Lung (tissue), 16 donors: Measurements from ENCODE around the gene GNL3. TPM values are rescaled to one million over a fixed set of nuclear protein-coding genes. Genes with fewer than 3 reads are reported as not detected.

ENCODE experiments used
- ATAC-seq: fragments of 200-7000 bp; cut with Tn5 transposase; one replicate; pipeline ENCODE4 v1.9.1; 2020; ENCODE audit warnings: moderate number of reproducible peaks; ENCODE audit not compliant: insufficient read depth, low FRiP score
- DNase-seq, 3 donors: peaks; one replicate each; pipeline ENCODE4 v3.0.0-alpha.2; 2013 to 2017
- H3K27ac ChIP-seq, 2 donors: one replicate each; pipeline ENCODE4 v1.5.1; 2013; ENCODE audit warnings: mild to moderate bottlenecking in 2 of 2, moderate library complexity in 2 of 2, control low read depth in 1 of 2, inconsistent platforms in 1 of 2, low read depth in 1 of 2, low read length in 1 of 2
- H3K27me3 ChIP-seq, 3 donors: one replicate each; pipeline ENCODE4 v1.5.1; 2013; ENCODE audit warnings: low read length in 2 of 3; ENCODE audit not compliant: control insufficient read depth in 3 of 3, insufficient read depth in 3 of 3
- H3K36me3 ChIP-seq, 4 donors: one replicate each; pipeline ENCODE4 v1.5.1; 2013; ENCODE audit warnings: low read length in 4 of 4, mild to moderate bottlenecking in 1 of 4, moderate library complexity in 1 of 4; ENCODE audit not compliant: control insufficient read depth in 4 of 4, insufficient read depth in 4 of 4
- H3K4me1 ChIP-seq, 5 donors: one replicate each; pipeline ENCODE4 v1.5.1; 2013; ENCODE audit warnings: low read length in 5 of 5, mild to moderate bottlenecking in 2 of 5, moderate library complexity in 1 of 5; ENCODE audit not compliant: control insufficient read depth in 5 of 5, insufficient read depth in 5 of 5
- H3K4me3 ChIP-seq: one replicate; pipeline ENCODE4 v1.5.1; 2013; ENCODE audit warnings: mild to moderate bottlenecking, control low read depth, moderate library complexity
- H3K9ac ChIP-seq, 2 donors: one replicate each; pipeline ENCODE4 v1.5.1; 2013; ENCODE audit warnings: low read length in 2 of 2, control low read depth in 1 of 2; ENCODE audit not compliant: insufficient read depth in 1 of 2
- H3K9me3 ChIP-seq, 4 donors: one replicate each; pipeline ENCODE4 v1.5.1; 2013; ENCODE audit warnings: low read length in 3 of 4, mild to moderate bottlenecking in 1 of 4, moderate library complexity in 1 of 4; ENCODE audit not compliant: control insufficient read depth in 4 of 4, insufficient read depth in 3 of 4
- WGBS, 2 donors: extraction: QIAGEN DNeasy Blood & Tissue Kit; methylation state at CpG; one replicate each; pipeline ENCODE4 v1.1.7; 2013; 5-methylcytosine and 5-hydroxymethylcytosine counted together
- long read RNA-seq, 5 donors: transcript quantifications; one replicate each; lab custom pipeline, GENCODE V29; 2026
- polyA plus RNA-seq, 2 donors: library from polyadenylated mRNA; stranded (reverse); fragments of 200-250 nt; gene quantifications; one replicate each; pipeline ENCODE4 v1.2.1, GENCODE V29; 2013
- total RNA-seq, 2 donors: library from RNA; depleted of rRNA in 1 of 2; stranded (reverse); fragments of >200 nt in 1 of 2; gene quantifications; one replicate each; pipeline ENCODE4 v1.2.1, GENCODE V29; 2014 to 2021
- TF ChIP-seq, protein P1 (sequence below): IDR thresholded peaks from 2 replicates; pipeline ENCODE4 v1.5.1; 2012; ENCODE audit warnings: mild to moderate bottlenecking; ENCODE audit errors: control extremely low read depth, extremely low read depth
- donor health status: control.
- donor health status: control.
- donor health status: Bipolar disorder and iron deficiency.
- donor health status: healthy.
- donor health status: DM: yes; HTN: yes; CAD: no.

The GNL3 gene, protein sequence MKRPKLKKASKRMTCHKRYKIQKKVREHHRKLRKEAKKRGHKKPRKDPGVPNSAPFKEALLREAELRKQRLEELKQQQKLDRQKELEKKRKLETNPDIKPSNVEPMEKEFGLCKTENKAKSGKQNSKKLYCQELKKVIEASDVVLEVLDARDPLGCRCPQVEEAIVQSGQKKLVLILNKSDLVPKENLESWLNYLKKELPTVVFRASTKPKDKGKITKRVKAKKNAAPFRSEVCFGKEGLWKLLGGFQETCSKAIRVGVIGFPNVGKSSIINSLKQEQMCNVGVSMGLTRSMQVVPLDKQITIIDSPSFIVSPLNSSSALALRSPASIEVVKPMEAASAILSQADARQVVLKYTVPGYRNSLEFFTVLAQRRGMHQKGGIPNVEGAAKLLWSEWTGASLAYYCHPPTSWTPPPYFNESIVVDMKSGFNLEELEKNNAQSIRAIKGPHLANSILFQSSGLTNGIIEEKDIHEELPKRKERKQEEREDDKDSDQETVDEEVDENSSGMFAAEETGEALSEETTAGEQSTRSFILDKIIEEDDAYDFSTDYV
- total RNA-seq (10 to 100 TPM; 57.5 to 84.6 TPM), polyA plus RNA-seq (10 to 100 TPM; 71.3 to 73.4 TPM)
- long read RNA-seq, donor 1, transcript GNL3-202 (15 exons, 2,040 nt): major isoform, 11 of 153 reads
- long read RNA-seq, donor 1, transcript GNL3-204 (4 exons, 597 nt): minor isoform, 8 of 153 reads
- long read RNA-seq, donor 1, partial matches to known transcripts: 110 of 153 reads
- long read RNA-seq, donor 1, other reads (novel, unspliced or antisense): 24 of 153 reads
- long read RNA-seq, donor 2, transcript GNL3-204 (4 exons, 597 nt): major isoform, 9 of 20 reads
- long read RNA-seq, donor 2, partial matches to known transcripts: 9 of 20 reads
- long read RNA-seq, donor 2, other reads (novel, unspliced or antisense): 0 of 20 reads
- long read RNA-seq, donor 3, transcript GNL3-204 (4 exons, 597 nt): major isoform, 7 of 14 reads
- long read RNA-seq, donor 3, partial matches to known transcripts: 0 of 14 reads
- long read RNA-seq, donor 3, other reads (novel, unspliced or antisense): 0 of 14 reads
- long read RNA-seq, donor 4, transcript GNL3-204 (4 exons, 597 nt): major isoform, 13 of 22 reads
- long read RNA-seq, donor 4, partial matches to known transcripts: 7 of 22 reads
- long read RNA-seq, donor 4, other reads (novel, unspliced or antisense): 0 of 22 reads
- long read RNA-seq, donor 5, transcript GNL3-204 (4 exons, 597 nt): major isoform, 19 of 102 reads
- long read RNA-seq, donor 5, transcript GNL3-202 (15 exons, 2,040 nt): major isoform, 19 of 102 reads
- long read RNA-seq, donor 5, partial matches to known transcripts: 42 of 102 reads
- long read RNA-seq, donor 5, other reads (novel, unspliced or antisense): 18 of 102 reads

- H3K27ac ChIP-seq: peak within 1 kb of the TSS; percentile 98 to 99
- ATAC-seq (peak; percentile 94), DNase-seq (peak; percentile 95 to 98 (median 96))
- H3K27me3 ChIP-seq: no peaks in the 10 kb centered on the region
- WGBS, 2 donors: 0 to 1% methylated on average over 62 to 82 of the region's 82 CpGs
- no peaks in the 10 kb centered on the region for H3K9me3 ChIP-seq
- peaks cover 4 to 30% (median 7%) of the 10 kb centered on the region in 5 donors for H3K4me1 ChIP-seq
- peak within 1 kb of the TSS; percentile 95 for H3K4me3 ChIP-seq
- peak within 1 kb of the TSS; percentile 85 to 93 for H3K9ac ChIP-seq
- H3K36me3 ChIP-seq: peaks cover 20 to 40% (median 28%) of the 10 kb centered on the region in 4 donors
- TF ChIP-seq, protein P1, sequence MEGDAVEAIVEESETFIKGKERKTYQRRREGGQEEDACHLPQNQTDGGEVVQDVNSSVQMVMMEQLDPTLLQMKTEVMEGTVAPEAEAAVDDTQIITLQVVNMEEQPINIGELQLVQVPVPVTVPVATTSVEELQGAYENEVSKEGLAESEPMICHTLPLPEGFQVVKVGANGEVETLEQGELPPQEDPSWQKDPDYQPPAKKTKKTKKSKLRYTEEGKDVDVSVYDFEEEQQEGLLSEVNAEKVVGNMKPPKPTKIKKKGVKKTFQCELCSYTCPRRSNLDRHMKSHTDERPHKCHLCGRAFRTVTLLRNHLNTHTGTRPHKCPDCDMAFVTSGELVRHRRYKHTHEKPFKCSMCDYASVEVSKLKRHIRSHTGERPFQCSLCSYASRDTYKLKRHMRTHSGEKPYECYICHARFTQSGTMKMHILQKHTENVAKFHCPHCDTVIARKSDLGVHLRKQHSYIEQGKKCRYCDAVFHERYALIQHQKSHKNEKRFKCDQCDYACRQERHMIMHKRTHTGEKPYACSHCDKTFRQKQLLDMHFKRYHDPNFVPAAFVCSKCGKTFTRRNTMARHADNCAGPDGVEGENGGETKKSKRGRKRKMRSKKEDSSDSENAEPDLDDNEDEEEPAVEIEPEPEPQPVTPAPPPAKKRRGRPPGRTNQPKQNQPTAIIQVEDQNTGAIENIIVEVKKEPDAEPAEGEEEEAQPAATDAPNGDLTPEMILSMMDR: no peak
These were observed at the start of gene GNL3, which contains the start of gene PBRM1 for GRCh38 chr3:52685709-52686691. Gene GNL3 (plus strand): TSS chr3:52686032. CDS start chr3:52686093, 61 bp downstream. Gene PBRM1 (minus strand): TSS chr3:52685913.

- no peak for ATAC-seq
- TF ChIP-seq, protein P1: no peak
- H3K9ac ChIP-seq: no peak overlapping the region
- no peaks in the 10 kb centered on the region for H3K4me1 ChIP-seq
- H3K9me3 ChIP-seq: no peaks in the 10 kb centered on the region
- H3K36me3 ChIP-seq: peaks cover 17 to 43% (median 29%) of the 10 kb centered on the region in 4 donors
- H3K27me3 ChIP-seq: no peaks in the 10 kb centered on the region
- no peak overlapping the region for H3K27ac ChIP-seq
- DNase-seq: no peak
- no peak overlapping the region for H3K4me3 ChIP-seq
- WGBS, 2 donors: 76 to 81% methylated on average over 4 of the region's 4 CpGs
These were observed 49.2 kb upstream of the GNL3 start for GRCh38 chr3:52636673-52637072.

DNA sequence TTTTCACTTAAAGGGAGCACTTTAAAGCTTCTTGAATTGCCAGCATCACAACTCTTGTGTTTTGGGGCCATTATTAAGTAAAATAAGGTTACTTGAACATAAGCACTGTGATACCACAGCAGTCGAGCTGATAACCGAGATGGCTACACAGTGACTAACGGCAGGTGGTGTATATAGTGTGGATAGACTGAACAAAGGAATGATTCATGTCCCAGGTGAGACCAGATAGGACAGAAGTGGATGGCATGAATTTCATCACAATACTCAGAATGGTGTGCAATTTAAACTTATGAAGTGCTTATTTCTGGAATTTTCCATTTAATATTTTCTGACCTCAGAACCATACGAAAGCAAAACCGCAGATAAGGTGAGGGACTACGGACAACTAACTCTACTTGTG lies 40.3 kb upstream of the GNL3 start:
- Histone ChIP-seq H3K9ac (no peak overlapping the region), H3K27ac (no peak overlapping the region), H3K4me3 (no peak overlapping the region), H3K4me1 (no peaks in the 10 kb centered on the region), H3K36me3 (peaks cover 19 to 57% (median 28%) of the 10 kb centered on the region in 4 donors), H3K9me3 (no peaks in the 10 kb centered on the region), H3K27me3 (no peaks in the 10 kb centered on the region)
- DNase-seq (no peak), ATAC-seq (no peak)
- 93% methylated on average over 6 of the region's 6 CpGs for WGBS, 2 donors
- TF ChIP-seq, protein P1: no peak
